NT2/D1 (cell line): Measurements from ENCODE around the gene ZNF296.

Source experiments
- SUZ12 ChIP-seq: IDR thresholded peaks from 2 replicates; pipeline ENCODE4 v1.6.1; 2011; ENCODE audit not compliant: insufficient read length, insufficient read depth; ENCODE audit errors: extremely low read depth
- ZNF274 ChIP-seq: IDR thresholded peaks from 2 replicates; pipeline ENCODE4 v1.6.1; 2011; ENCODE audit warnings: mild to moderate bottlenecking, low read depth, low read length

GRCh38 chr19:45118106-45118505, 41.8 kb upstream of the ZNF296 start:
- TF ChIP-seq ZNF274 (no peak), SUZ12 (no peak)
